ENCODE data around the gene NCMAP. TPM values are rescaled to one million over a fixed set of nuclear protein-coding genes. Genes with fewer than 3 reads are reported as not detected.
A peak's percentile ranks its signal among the peaks of the same experiment; 100 is the strongest.

The NCMAP gene
- total RNA-seq, 1 donor from 2014 or later, result 3.4 TPM

DNA sequence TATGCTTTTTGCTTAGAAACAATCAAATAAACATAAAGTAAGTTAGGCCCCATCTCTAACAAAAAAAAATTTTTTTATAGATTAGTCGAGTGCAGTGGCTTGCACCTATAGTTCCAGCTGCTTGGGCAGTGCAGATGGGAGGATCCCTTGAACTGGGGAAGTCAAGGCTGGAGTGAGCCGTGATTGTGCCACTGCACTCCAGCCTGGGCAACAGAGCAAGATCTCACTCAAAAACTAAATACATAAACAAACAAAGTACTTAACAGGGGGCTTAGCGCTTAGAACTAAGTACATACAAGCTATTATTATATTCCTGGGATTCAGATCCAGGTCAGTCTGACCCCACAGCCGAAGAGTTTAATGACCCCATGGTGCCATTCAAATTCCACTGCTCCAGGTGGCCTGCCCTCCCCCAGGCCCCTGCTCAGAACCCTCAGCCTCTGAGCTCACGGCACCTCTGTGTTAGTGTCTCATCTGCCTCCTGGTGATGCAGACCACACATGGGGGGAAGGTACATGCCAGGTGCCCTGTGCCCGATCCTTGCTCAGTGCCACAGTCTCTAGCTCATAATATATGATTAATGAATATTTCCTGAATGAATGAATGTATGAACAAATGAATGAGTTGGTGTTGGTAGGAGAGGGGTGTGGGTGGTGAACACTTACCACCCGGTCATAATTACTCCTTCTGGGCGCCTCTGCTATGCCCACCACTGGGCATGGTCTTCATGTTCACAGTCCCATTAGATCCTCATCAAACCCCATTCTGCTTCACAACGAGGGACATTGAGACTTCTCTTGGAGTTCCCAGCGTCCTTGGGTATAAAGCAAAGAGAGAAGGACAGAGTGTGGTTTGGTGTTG is 14.6 kb downstream of the NCMAP start:
- no peak for DNase-seq (ENCODE audit: low read depth)

DNA sequence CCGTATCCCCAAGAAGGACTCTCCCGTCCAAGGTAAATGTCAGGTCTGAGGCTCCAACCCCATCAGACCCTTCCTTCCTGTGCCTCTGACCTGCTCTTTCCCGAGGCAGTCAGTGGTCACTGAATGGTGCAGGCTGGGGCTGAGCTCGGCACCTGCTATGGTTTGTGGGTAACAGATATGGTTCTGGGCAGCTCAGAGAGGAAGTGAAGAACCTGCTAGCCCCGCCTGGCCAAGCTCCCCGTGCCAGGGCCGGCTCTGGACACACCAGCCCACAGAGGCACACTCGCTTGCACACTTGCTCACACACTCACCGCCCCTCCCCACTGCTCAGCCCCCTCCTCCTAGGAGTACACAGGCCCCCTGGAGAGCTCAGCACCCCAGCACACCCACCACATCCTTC is 16.4 kb downstream of the NCMAP start:
- no peak for DNase-seq (ENCODE audit: low read depth)

GRCh38 chr1:24575905-24576587 is 20.2 kb downstream of the NCMAP start:
- DNase-seq (ENCODE audit: low read depth), result peak; percentile 16

- DNase-seq (ENCODE audit: low read depth), result no peak
Measured at GRCh38 chr1:24578846-24579245, 23.0 kb downstream of the NCMAP start.

- no peak for DNase-seq (ENCODE audit: low read depth)
Measured at GRCh38 chr1:24580756-24581155, 24.9 kb downstream of the NCMAP start.

DNA sequence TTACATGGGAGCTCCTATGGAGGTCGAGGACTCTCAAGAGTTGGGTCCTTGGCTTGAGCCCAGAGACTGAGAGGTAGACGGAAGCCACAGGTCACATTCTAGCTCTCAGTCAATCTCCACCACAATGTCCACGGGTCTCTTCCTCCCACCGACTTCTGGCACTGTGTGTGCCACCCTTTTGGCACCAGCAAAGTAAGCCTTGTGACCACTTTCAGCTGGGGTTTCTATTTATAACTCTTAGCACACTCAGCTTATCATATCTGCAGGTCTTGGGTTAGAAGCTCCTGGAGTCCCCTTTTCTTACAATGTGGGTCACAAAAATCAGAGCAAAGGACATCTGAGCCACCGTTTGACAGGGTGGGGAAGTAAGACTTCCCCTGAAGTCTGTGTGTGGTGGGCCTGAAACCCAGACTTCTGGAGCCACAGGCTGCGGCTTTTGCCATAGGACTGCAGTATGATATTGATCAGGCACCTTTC is 28.3 kb downstream of the NCMAP start:
- no peak for DNase-seq (ENCODE audit: low read depth)

GRCh38 chr1:24586119-24586518 is 30.2 kb downstream of the NCMAP start:
- no peak for DNase-seq (ENCODE audit: low read depth)

GRCh38 chr1:24586970-24587820 is 31.3 kb downstream of the NCMAP start:
- peak; percentile 71 for DNase-seq (ENCODE audit: low read depth)

- no peak for DNase-seq (ENCODE audit: low read depth)
Measured at GRCh38 chr1:24588573-24588972, 32.7 kb downstream of the NCMAP start.

- no peak for DNase-seq (ENCODE audit: low read depth)
Measured at GRCh38 chr1:24589200-24589599, 33.3 kb downstream of the NCMAP start.

DNA sequence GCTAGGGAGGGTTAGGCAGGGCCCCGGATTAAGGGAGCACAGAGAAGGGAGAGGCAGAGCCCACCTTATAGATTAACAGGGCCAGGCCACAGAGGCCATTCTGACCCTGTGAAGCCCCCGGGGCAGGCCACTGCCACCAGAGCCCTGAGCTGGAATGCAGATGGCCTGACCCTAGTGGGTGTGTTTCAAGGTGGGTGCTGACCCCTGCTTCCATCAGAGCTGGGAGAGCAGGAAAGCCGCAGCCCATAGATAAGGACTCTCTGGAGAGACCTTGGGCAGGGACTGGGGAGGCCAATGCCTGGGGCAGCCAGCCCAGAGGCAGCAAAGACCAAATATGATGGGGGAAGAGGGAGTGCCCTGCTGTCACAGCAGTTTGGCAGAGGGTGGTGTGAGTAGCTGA is 35.9 kb downstream of the NCMAP start:
- no peak for DNase-seq (ENCODE audit: low read depth)

DNA sequence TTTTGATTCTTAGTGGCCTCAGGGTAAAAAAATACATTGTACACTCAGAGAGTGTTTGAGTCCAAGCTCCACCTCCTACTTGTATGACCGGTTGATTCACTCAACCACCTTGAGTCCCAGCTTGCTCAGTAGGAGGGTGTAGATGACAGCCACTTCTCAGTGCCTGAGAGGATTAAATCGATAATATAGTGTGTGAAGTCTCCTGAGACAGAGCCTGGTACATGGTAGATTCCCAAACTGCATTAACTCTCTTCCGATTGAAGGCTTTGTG is 38.4 kb downstream of the NCMAP start:
- DNase-seq (ENCODE audit: low read depth), result peak; percentile 26

DNA sequence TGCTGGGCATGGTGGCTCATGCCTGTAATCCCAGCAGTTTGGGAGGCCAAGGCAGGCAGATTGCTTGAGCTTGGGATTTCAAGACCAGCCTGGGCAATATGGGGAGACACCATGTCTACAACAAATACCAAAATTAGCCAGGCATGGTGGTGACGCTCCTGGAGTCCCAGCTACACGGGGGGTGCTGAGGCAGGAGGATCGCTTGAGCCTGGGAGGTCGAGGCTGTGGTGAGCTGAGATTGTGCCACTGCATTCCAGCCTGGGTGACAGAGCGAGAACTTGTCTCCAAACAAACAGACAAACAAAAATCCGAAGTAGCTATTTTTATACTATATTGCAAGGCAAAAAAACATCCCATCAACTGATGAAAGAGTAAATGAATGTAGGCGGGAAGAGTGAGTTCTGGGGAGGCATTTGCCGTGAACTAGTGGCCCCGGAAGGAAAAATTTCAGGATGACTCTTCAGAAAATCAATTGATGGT is 40.6 kb downstream of the NCMAP start:
- no peak for DNase-seq (ENCODE audit: low read depth)

DNA sequence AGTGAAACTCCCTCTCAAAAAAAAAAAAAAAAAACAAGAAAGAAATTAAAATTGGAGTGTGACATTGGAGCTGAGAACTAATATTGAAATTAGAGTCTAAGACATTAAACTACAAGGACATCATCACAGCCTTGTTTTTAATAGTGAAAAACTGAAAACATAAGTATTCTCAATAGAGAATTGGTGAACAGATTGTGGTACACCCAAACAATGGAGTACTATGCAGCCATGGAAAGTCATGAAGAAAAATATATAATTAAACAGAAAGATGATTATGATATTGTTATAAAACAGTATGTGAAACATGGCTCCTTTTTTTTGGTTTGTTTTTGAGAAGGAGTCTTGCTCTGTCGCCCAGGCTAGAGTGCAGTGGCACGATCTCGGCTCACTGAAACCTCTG is 43.4 kb downstream of the NCMAP start:
- no peak for DNase-seq (ENCODE audit: low read depth)

DNA sequence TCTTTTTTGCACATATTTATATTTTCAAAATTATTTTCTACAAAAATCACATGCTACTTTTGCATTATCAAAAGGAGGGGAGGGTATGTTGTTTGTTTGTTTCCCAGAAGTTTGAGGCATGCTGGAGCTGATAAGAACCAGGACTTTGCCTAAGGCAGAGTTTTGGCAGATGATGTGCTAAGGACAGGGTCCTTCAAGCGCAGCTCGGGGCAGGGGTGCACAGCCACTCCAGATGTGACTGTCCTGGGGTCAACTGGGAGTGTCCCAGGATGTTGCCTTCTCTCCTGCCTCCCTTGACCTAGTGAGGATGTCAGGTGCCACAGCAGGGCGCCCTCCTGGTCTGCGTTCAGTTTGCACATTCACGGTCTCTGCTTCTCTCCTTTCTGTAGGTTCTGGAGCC is 44.7 kb downstream of the NCMAP start:
- no peak for DNase-seq (ENCODE audit: low read depth)

- DNase-seq (ENCODE audit: low read depth), result peak; percentile 29
Measured at GRCh38 chr1:24605534-24606295, 49.8 kb downstream of the NCMAP start.

DNA sequence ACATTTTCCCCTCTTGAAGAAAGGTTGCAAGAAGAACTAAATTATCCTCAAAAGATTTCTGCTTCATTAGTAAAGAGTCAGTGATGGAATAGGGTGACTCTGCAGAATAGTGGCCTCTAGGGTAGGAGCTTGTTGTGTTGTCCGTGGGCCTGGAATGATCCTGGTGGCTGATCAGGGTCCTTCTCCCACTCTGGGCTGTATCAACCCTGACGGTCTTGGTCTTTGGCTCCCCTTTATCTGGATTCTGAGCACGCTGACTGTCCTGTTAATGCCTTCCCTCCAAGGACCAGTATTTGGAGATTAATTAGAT is 50.4 kb downstream of the NCMAP start:
- DNase-seq (ENCODE audit: low read depth), result no peak

GRCh38 chr1:24606621-24607020 is 50.7 kb downstream of the NCMAP start:
- DNase-seq (ENCODE audit: low read depth), result peak; percentile 47

GRCh38 chr1:24609949-24610517 is 54.1 kb downstream of the NCMAP start:
- DNase-seq (ENCODE audit: low read depth), result no peak

DNA sequence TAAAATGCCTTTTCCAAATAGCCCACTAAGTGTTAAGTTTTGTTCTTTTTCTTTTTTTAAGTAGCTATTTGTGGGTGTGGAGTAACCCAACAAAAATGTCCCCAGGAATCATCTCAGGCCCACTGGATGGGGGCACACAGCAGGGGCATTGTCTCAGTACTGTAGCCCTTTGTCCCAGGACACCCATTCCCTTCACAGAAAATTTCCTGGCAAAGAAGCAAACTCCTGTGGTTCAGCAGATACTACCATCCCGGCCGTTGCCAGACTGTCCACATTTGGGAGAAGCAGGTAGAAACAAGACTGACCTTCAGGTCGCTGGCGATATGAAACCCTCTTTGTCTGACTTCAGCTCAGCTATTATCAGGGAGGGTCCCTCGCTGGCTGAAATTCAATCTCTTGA is 63.5 kb downstream of the NCMAP start:
- DNase-seq (ENCODE audit: low read depth), result no peak

GRCh38 chr1:24620678-24621077 is 64.8 kb downstream of the NCMAP start:
- DNase-seq (ENCODE audit: low read depth), result no peak

Data from renal cortical epithelial cell (primary cell).